Measurements from ENCODE around the gene UGGT2.

DNA sequence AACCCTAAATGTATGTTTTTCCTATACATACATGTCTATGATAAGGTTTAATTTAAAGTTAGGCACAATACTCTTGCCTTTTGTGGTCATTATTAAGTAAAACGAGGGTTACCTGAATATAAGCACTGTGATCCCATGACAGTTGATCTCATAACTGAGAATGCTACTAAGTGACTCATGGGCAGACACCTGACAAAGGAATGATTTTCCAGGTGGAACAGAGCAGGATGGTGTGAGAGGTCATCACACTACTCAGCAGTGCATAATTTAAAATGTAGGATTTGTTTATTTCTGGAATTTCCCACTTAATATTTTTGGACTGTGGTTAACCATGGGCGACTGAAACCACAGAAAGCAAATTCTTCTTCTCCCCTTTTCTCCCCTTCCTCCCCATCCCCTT is 178.9 kb downstream of the UGGT2 start:
- TF ChIP-seq, protein P1, sequence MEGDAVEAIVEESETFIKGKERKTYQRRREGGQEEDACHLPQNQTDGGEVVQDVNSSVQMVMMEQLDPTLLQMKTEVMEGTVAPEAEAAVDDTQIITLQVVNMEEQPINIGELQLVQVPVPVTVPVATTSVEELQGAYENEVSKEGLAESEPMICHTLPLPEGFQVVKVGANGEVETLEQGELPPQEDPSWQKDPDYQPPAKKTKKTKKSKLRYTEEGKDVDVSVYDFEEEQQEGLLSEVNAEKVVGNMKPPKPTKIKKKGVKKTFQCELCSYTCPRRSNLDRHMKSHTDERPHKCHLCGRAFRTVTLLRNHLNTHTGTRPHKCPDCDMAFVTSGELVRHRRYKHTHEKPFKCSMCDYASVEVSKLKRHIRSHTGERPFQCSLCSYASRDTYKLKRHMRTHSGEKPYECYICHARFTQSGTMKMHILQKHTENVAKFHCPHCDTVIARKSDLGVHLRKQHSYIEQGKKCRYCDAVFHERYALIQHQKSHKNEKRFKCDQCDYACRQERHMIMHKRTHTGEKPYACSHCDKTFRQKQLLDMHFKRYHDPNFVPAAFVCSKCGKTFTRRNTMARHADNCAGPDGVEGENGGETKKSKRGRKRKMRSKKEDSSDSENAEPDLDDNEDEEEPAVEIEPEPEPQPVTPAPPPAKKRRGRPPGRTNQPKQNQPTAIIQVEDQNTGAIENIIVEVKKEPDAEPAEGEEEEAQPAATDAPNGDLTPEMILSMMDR (IDR thresholded peaks at IDR 0.05 in 8 of 11, conservative IDR thresholded peaks at IDR 0.05 in 3 of 11) = no peak
- TF ChIP-seq POLR2AphosphoS5 (IDR thresholded peaks at IDR 0.05) = no peak
